Kasumi-1 (cell line): Measurements from ENCODE around the gene PGPEP1.
A peak's percentile ranks its signal among the peaks of the same experiment; 100 is the strongest.

ENCODE experiments used
- DNase-seq, 2 experiments: peaks; one replicate each; lab custom pipeline; 2025; lab: John Stamatoyannopoulos, UW

PGPEP1 gene

GRCh38 chr19:18417250-18418028 lies 77.0 kb downstream of the PGPEP1 start:
- DNase-seq, result peak; percentile 79 to 84

DNA sequence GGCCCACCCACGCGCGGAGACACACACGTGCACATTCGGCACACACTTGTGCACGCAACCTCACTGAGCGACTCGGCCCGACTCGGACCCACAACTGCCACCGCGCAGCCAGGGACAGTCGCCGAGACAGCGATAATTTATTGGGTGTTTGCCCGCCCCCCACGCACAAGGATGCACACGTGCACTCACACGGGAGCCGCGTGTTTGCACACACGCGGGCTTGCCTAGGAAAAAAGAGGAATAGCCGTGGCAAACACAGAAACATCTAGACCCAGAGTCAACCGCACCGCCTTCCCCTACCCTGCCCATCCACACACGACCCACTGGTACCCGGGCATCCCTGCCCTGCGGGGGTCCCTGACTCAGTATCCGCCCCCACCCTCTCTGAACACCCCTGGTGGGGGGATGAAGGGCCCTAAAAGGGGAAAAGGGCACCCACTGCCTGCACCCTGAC lies 77.7 kb downstream of the PGPEP1 start:
- DNase-seq, result no peak

DNA sequence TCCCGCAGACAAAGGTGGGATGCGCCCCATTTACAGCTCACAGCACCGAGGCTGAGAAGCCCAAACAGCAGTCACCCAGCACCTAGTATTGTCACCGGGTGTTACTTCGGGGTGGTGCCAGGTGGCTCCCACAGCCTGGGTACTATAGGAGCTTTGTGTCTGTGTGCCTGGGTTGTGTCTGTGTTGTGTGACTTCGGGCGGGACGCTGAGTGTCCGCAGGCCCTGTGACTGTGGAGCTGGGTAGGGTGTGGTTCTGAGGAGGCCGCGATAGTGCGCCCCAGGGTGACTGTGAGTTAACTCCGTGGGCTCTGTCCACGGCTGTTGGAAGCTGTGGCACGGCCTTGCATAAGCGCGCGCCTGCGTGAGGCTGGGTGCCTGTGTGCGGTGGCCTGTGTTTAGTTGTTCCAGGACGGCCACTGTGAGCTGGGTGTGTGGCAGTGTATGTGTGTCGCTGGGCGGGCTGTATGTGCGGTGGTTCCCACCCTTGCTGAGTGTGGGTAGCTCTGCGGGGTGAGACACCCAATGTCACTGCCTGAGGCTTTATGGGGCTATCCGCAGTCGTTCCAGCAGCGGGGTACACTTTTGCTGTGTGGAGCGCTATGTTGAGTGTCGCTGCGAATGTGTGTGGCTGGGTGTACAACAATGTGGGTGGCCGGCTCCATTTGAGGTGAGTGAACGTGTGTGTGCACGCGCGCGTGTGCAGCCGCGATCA lies 78.2 kb downstream of the PGPEP1 start:
- DNase-seq, result peak; percentile 49 to 62

DNA sequence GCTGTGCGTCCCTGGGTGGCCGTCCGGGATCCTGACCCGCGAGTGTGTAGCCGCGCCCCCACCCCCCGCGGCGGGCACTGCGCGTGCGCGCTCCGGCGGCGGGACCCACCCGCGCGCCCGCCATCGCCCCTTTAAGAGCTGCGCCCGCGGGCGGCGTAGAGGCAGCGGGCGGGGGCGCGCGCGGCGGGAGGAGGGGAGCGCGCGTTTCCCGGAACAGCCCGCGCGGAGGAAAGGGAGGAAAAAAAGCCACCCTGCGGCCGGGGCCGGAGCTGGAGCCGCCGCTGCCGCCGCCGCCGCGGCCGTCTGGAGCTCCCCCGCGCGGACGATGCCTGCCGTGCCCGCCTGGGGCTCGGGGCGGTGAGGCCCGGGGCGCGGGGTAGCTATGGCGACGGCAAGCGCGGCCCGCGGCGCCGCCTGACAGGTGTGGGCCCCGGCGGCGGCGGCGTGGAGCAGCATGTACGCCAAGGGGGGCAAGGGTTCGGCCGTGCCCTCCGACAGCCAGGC lies 78.8 kb downstream of the PGPEP1 start, which contains the start of gene SSBP4:
Gene SSBP4, plus strand, starts transcription at position 204 of the 504 bp plus-strand sequence. Its CDS starts 251 bp downstream, at position 455.
- peak; percentile 56 to 73 for DNase-seq
